Esophagus muscularis mucosa (tissue), 4 donors: Measurements from ENCODE around the gene SEPHS1. TPM values are rescaled to one million over a fixed set of nuclear protein-coding genes. Genes with fewer than 3 reads are reported as not detected.
"Not testable (repeated sequence)": the region's sequence is repeated elsewhere in the genome, so short reads cannot be mapped to it uniquely, and the experiment has no call there.

Source experiments
- DNase-seq: peaks from one replicate; pipeline ENCODE4 v3.0.0-alpha.2; 2017; ENCODE audit errors: extremely low spot score
- H3K27ac ChIP-seq, 4 donors: fragments of 200-600 bp; sonication (generic); replicated peaks in 1 of 4; 1 replicate in 3 of 4; 2 replicates in 1 of 4; pipeline ENCODE4 v1.5.1; 2016 to 2019; ENCODE audit warnings: mild to moderate bottlenecking in 1 of 4
- H3K27me3 ChIP-seq, 4 donors: fragments of 200-600 bp; sonication (generic); one replicate each; pipeline versions ENCODE4 v1.5.1 to v1.6.0; 2016 to 2019
- H3K36me3 ChIP-seq, 4 donors: fragments of 200-600 bp; sonication (generic); one replicate each; pipeline ENCODE4 v1.5.1; 2016 to 2019
- H3K4me1 ChIP-seq, 4 donors: fragments of 200-600 bp; sonication (generic); one replicate each; pipeline ENCODE4 v1.5.1; 2016 to 2019
- H3K4me3 ChIP-seq, 4 donors: fragments of 200-600 bp; sonication (generic); 1 replicate in 2 of 4; 2 replicates in 2 of 4; pipeline ENCODE4 v1.5.1; 2016 to 2019; ENCODE audit warnings: mild to moderate bottlenecking in 4 of 4, moderate library complexity in 1 of 4
- H3K9me3 ChIP-seq, 4 donors: fragments of 200-600 bp; sonication (generic); 1 replicate in 3 of 4; 2 replicates in 1 of 4; pipeline ENCODE4 v1.5.1; 2016 to 2019
- CTCF ChIP-seq, 3 experiments: fragments of 200-600 bp in 2 of 3; fragments of 450-650 bp in 1 of 3; sonication (generic) in 2 of 3; IDR thresholded peaks; one replicate each; pipeline ENCODE4 v1.5.1; 2017 to 2019; ENCODE audit warnings: antibody characterized with exemption in 3 of 3, mild to moderate bottlenecking in 2 of 3, moderate library complexity in 1 of 3
- EP300 ChIP-seq: sonication (generic); formaldehyde crosslinking; IDR thresholded peaks from one replicate; pipeline ENCODE4 v1.6.1; 2017; ENCODE audit warnings: antibody characterized with exemption
- POLR2A ChIP-seq: fragments of 450-650 bp; IDR thresholded peaks from one replicate; pipeline ENCODE4 v1.6.1; 2017; ENCODE audit warnings: antibody characterized with exemption, moderate library complexity, mild to moderate bottlenecking, low read depth
- POLR2AphosphoS5 ChIP-seq, 2 donors: sonication (generic); formaldehyde crosslinking; IDR thresholded peaks; one replicate each; pipeline ENCODE4 v1.6.1; 2017; ENCODE audit warnings: antibody characterized with exemption in 2 of 2
- WGBS: methylation state at CpG from one replicate; pipeline ENCODE4 v1.1.5; 2018; 5-methylcytosine and 5-hydroxymethylcytosine counted together
- intact Hi-C: fragments of 100-400 bp; cut with DNase I; formaldehyde crosslinking; loops from one replicate; pipeline ENCODE4 v1.15.1; 2023
- total RNA-seq, 4 donors: library from RNA; depleted of rRNA; stranded (reverse); fragments of >200 nt; gene quantifications; one replicate each; pipeline versions ENCODE4 v1.1.0 to v1.2.1, GENCODE V29; 2016

The SEPHS1 gene
- total RNA-seq, 4 donors from 2014 or later, result 37.0 to 53.1 (median 46.0) TPM

- no peaks in the 10 kb centered on the region for H3K9me3 ChIP-seq
- H3K36me3 ChIP-seq, result no peaks in the 10 kb centered on the region
- H3K27ac ChIP-seq, result peak overlapping the region in 1 of 4 donors; percentile 13
- DNase-seq, result no peak
- H3K4me3 ChIP-seq, result peak overlapping the region; percentile 20 to 42 (median 32)
- peaks cover 6 to 11% (median 10%) of the 10 kb centered on the region in 4 donors for H3K4me1 ChIP-seq
- intact Hi-C loops, result no loop called here
- WGBS, result 15% methylated on average over 18 of the region's 18 CpGs
- peaks cover 0 to 64% (median 8%) of the 10 kb centered on the region in 4 donors for H3K27me3 ChIP-seq
- no peak for TF ChIP-seq POLR2AphosphoS5 (IDR thresholded peaks at IDR 0.05)
Observed at GRCh38 chr10:13383399-13383761, 35.3 kb upstream of the SEPHS1 start.

- 23% methylated on average over 23 of the region's 23 CpGs for WGBS
- intact Hi-C loops, result no loop called here
- Histone ChIP-seq H3K27ac (peak overlapping the region in 1 of 4 donors; percentile 13), H3K36me3 (no peaks in the 10 kb centered on the region), H3K4me3 (peak overlapping the region; percentile 20 to 42 (median 32)), H3K4me1 (peaks cover 6 to 11% (median 10%) of the 10 kb centered on the region in 4 donors), H3K9me3 (no peaks in the 10 kb centered on the region), H3K27me3 (peaks cover 0 to 69% (median 10%) of the 10 kb centered on the region in 4 donors)
- DNase-seq, result no peak
- TF ChIP-seq EP300, result no peak
- TF ChIP-seq POLR2AphosphoS5 (IDR thresholded peaks at IDR 0.05), result no peak
- TF ChIP-seq CTCF (IDR thresholded peaks at IDR 0.05), result no peak
- no peak for TF ChIP-seq POLR2A
Observed at GRCh38 chr10:13382703-13383398, 34.8 kb upstream of the SEPHS1 start.

- not testable (repeated sequence) for DNase-seq, H3K36me3 ChIP-seq, H3K27ac ChIP-seq, H3K4me3 ChIP-seq, H3K9me3 ChIP-seq
- intact Hi-C loops, result loop anchor here (10.0 kb wide), 1 partner anchor 156 kb away; no protein-coding TSS in a partner anchor
- H3K27me3 ChIP-seq, result peaks cover 0 to 63% (median 10%) of the 10 kb centered on the region in 4 donors
- 94% methylated on average over 4 of the region's 4 CpGs for WGBS
- peaks cover 6 to 11% (median 10%) of the 10 kb centered on the region in 4 donors for H3K4me1 ChIP-seq
Observed at GRCh38 chr10:13379061-13379460, 31.0 kb upstream of the SEPHS1 start.

- intact Hi-C loops, result loop anchor here (10.0 kb wide), 1 partner anchor 158 kb away; no protein-coding TSS in a partner anchor
Observed at GRCh38 chr10:13376746-13377145, 28.7 kb upstream of the SEPHS1 start.

GRCh38 chr10:13376297-13376696, 28.2 kb upstream of the SEPHS1 start:
- intact Hi-C loops, result loop anchor here (10.0 kb wide), 1 partner anchor 159 kb away; no protein-coding TSS in a partner anchor
- no peak for DNase-seq
- Histone ChIP-seq H3K9me3 (no peaks in the 10 kb centered on the region), H3K36me3 (no peaks in the 10 kb centered on the region), H3K27me3 (peaks cover 0 to 35% (median 2%) of the 10 kb centered on the region in 4 donors), H3K4me3 (no peak overlapping the region), H3K27ac (no peak overlapping the region), H3K4me1 (no peaks in the 10 kb centered on the region)
- no peak for TF ChIP-seq POLR2AphosphoS5 (IDR thresholded peaks at IDR 0.05)
- TF ChIP-seq POLR2A, result no peak
- no peak for TF ChIP-seq CTCF (IDR thresholded peaks at IDR 0.05)
- TF ChIP-seq EP300, result no peak
- 37% methylated on average over 6 of the region's 6 CpGs for WGBS

More at GRCh38 chr10:13376746-13377145, 28.7 kb upstream of the SEPHS1 start:
- H3K27ac ChIP-seq, result no peak overlapping the region
- no peak overlapping the region for H3K4me3 ChIP-seq
- TF ChIP-seq POLR2A (no peak), CTCF (IDR thresholded peaks at IDR 0.05) (no peak), POLR2AphosphoS5 (IDR thresholded peaks at IDR 0.05) (no peak), EP300 (no peak)
- WGBS, result 77% methylated on average over 6 of the region's 6 CpGs
- peaks cover 0 to 40% (median 2%) of the 10 kb centered on the region in 4 donors for H3K27me3 ChIP-seq
- H3K4me1 ChIP-seq, result no peaks in the 10 kb centered on the region
- no peak for DNase-seq
- H3K36me3 ChIP-seq, result no peaks in the 10 kb centered on the region
- H3K9me3 ChIP-seq, result no peaks in the 10 kb centered on the region
